ENCODE results near the gene UROC1. TPM values are rescaled to one million over a fixed set of nuclear protein-coding genes. Genes with fewer than 3 reads are reported as not detected.

UROC1 gene
- total RNA-seq (2022; extraction: Qiagen RNA extraction; ENCODE audit: low read depth): not detected in 5 replicates

GRCh38 chr3:126517291-126517951 lies at the start of gene UROC1:
Gene UROC1 (minus strand): TSS chr3:126517773. CDS start chr3:126517719, 54 bp downstream.

GRCh38 chr3:126558336-126559071 lies 40.9 kb upstream of the UROC1 start, which contains the start of gene C3orf22:
Gene C3orf22 (minus strand): TSS chr3:126558932. CDS start chr3:126553390, 5,542 bp downstream.

GRCh38 chr3:126523745-126524428 lies 6.3 kb upstream of the UROC1 start, which contains the start of gene CHST13:
Gene CHST13 (plus strand): TSS chr3:126524155. CDS start chr3:126524333, 178 bp downstream.

GRCh38 chr3:126475413-126476114 lies 42.0 kb downstream of the UROC1 start, which contains the start of gene ZXDC:
Gene ZXDC (minus strand): TSS chr3:126475891. CDS start chr3:126475865, 26 bp downstream.

Other genes with a start within 250 kb of the UROC1 start
- gene KLF15, start 160.4 kb downstream of the UROC1 start, total RNA-seq (2022; extraction: Qiagen RNA extraction; ENCODE audit: low read depth): 0.11 to 0.30 TPM (median 0.13 TPM) in 5 replicates
- not detected in 5 replicates for gene CFAP100, start 122.9 kb downstream of the UROC1 start, total RNA-seq (2022; extraction: Qiagen RNA extraction; ENCODE audit: low read depth)
- 4.9 to 10.0 TPM (median 9.3 TPM) in 5 replicates for gene ZXDC, start 41.9 kb downstream of the UROC1 start, total RNA-seq (2022; extraction: Qiagen RNA extraction; ENCODE audit: low read depth)
- 0.41 to 1.3 TPM (median 1.1 TPM) in 5 replicates for gene CHST13, start 6.4 kb upstream of the UROC1 start, total RNA-seq (2022; extraction: Qiagen RNA extraction; ENCODE audit: low read depth)
- gene C3orf22, start 41.2 kb upstream of the UROC1 start, total RNA-seq (2022; extraction: Qiagen RNA extraction; ENCODE audit: low read depth): not detected in 5 replicates
- gene TXNRD3, start 137.4 kb upstream of the UROC1 start, total RNA-seq (2022; extraction: Qiagen RNA extraction; ENCODE audit: low read depth): 5.5 to 11.3 TPM (median 6.1 TPM) in 5 replicates
- 14.4 to 22.9 TPM (median 21.1 TPM) in 5 replicates for gene CHCHD6, start 186.5 kb upstream of the UROC1 start, total RNA-seq (2022; extraction: Qiagen RNA extraction; ENCODE audit: low read depth)